Stimulated activated CD4-positive, alpha-beta T cell treated with anti-CD3 and anti-CD28 coated beads, Interleukin-1b, Interleukin-23, amount 100 ng/mL, for 4 hours (primary cell): ENCODE results near the gene DEFB131A.
"Not testable (repeated sequence)": the region's sequence is repeated elsewhere in the genome, so short reads cannot be mapped to it uniquely, and the experiment has no call there.

Experiments used
- DNase-seq, 2 donors: peaks; one replicate each; pipeline ENCODE4 v3.0.0-alpha.2; 2020; ENCODE audit warnings: low read depth in 2 of 2

DEFB131A gene, protein sequence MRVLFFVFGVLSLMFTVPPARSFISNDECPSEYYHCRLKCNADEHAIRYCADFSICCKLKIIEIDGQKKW

GRCh38 chr4:9444114-9444513 is at the start of gene DEFB131A:
TSS of gene DEFB131A (plus strand) at chr4:9444414. CDS start at chr4:9444534, 120 bp downstream.
- not testable (repeated sequence) for DNase-seq

- not testable (repeated sequence) for DNase-seq
Observed at GRCh38 chr4:9405774-9406173, 38.4 kb upstream of the DEFB131A start.

DNA sequence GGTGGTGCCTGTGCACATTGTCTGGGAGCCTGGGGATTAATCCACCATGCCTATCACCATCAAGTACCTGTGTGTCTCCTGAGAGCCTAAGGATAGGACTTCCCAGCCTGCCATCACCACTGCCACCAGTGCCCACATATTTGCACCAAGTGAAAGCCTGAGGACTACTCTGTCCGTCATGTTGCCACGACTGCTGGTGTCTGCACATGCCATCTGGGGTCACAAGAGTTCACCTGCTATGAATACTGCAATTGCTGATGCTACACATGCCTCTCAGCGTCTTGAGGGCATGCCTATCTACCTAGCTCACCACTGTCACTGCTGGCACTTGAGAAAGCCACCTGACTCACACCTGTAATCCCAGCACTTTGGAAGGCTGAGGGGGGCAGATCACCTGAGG is 37.7 kb upstream of the DEFB131A start:
- not testable (repeated sequence) for DNase-seq

- DNase-seq = no peak
Observed at GRCh38 chr4:9409793-9410192, 34.4 kb upstream of the DEFB131A start.

DNA sequence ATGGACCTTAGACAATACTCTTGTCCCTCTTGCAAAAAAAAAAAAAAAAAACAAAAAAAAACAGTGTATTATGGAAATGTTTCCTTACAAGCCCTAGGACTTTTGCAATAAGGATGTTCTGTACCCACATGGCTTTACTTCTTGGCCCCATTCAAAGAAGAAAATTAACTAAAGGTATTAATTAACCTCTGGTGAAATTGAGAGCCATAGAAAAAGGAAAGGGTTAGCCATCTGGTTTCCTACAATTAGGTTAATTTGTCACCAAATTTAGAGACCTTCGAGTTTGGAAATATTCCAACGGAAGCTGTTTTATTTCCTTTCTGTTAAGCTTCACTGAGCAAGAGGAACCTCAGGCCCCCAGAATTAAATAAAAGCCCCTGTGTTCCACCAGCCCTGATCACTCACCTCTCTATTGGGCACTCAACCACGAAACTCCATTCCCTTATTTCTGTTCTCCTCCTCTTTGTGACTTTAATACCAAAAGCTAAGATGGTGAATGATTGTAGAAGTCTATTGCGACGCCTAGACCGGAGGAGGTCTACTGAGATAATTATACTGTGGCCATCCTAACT is 22.2 kb upstream of the DEFB131A start:
- DNase-seq = not testable (repeated sequence)

- DNase-seq = not testable (repeated sequence)
Observed at GRCh38 chr4:9425916-9426315, 18.3 kb upstream of the DEFB131A start.

DNA sequence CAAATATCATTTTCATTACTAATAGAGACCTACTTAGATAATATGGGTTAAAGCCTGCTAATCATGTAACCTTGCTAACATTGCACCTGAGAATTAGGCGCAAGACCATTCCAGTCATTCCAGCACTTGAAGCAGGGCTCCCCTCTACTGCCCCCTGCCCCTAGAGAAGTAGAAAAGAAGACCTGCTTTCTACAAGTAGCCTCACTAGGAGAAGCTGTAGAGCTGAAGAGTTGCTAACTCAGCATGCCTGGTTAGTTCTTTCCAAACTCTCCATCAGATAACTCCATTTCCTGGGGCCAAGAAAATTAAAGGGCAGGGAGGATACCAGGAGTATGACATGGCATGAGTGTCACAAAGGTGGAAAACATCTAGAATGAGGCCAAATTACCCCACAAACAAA is 14.2 kb upstream of the DEFB131A start:
- DNase-seq = not testable (repeated sequence)

DNA sequence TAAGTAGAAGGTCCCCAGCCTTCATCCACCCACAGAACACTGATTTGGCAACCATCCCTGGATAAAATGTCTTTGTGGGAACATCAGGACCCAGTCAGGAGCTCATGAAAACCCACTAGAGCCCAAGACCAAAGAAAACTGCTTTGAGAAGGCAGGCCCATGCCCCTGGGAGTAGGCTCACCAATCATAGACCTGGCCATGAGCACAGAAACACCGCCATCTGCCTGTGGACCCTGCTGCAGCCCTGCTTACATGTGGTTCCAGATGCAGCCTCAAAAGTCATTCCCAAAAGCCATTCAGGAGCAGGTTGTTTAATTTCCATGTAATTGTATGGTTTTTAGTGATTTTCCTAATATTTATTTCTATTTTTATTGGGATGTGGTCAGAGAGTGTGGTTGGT is 10.9 kb upstream of the DEFB131A start:
- DNase-seq = not testable (repeated sequence)

DNA sequence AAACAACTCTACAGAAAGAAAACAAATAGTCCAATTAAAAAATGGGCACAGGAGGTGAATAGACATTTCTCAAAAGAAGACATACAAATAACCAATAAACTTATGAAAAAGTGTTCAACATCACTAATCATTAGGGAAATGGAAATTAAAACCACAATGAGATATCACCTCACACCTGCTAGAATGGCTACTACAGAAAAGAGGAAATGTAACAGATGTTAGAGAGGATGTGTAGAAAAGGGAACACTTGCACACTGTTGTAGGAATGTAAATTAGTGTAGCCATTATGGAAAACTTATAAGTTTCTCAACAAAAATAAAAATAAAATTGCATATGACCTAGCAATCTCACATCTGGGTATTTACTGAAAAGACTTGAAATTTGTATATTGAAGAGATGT is 7.5 kb upstream of the DEFB131A start:
- DNase-seq = not testable (repeated sequence)

- not testable (repeated sequence) for DNase-seq
Observed at GRCh38 chr4:9442355-9442754, 1.9 kb upstream of the DEFB131A start.

DNA sequence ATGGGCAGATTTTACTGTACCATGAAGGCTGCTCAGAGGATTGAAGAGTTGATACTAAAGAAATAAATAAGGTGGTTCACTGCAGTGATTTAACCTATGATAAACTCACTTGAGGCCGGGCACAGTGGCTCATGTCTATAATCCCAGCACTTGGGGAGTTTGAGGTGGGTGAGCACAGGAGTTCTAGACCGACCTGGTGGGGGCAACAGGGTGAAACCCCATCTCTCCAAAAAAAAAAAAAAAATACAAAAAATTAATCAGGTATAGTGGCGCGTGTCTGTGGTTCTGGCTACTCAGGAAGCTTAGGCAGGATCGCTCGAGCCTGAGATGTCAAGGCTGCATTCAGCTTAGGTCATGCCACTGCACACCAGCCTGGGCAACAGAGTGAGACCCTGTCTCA is 467 bp downstream of the DEFB131A start:
- not testable (repeated sequence) for DNase-seq

DNA sequence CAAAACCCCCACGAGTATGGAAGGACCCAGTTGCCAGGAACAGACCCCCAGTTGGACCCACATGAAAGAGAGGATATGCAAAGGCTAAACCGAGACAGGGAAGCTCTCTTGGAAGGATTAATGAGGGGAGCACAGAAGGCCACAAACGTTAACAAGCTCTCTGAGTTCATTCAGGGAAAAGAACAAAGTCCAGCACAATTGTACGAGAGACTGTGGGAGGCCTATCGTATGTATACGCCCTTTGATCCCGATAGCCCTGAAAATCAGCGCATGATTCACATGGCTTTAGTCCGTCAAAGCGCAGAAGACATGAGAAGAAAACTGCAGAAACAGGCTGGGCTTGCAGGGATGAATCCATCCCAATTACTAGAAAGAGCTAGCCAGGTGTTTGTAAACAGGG is 8.0 kb downstream of the DEFB131A start:
- DNase-seq = not testable (repeated sequence)

DNA sequence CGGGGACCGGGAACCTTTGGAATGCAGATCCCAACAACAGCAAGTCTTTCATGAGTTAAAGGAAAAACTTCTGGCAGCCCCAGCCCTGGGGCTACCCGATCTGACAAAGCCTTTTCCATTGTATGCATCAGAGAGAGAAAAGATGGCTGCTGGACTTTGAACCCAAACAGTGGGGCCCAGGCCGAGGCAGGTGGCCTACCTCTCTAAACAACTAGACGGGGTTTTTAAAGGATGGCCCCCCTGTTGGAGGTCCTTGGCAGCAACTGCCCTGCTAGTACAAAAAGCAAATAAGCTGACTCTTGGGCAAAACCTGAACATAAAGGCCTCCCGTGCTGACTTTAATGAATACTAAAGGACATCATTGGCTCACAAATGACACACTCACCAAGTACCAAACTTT is 10.1 kb downstream of the DEFB131A start:
- DNase-seq = not testable (repeated sequence)

GRCh38 chr4:9455046-9455445 is 10.8 kb downstream of the DEFB131A start:
- not testable (repeated sequence) for DNase-seq

DNA sequence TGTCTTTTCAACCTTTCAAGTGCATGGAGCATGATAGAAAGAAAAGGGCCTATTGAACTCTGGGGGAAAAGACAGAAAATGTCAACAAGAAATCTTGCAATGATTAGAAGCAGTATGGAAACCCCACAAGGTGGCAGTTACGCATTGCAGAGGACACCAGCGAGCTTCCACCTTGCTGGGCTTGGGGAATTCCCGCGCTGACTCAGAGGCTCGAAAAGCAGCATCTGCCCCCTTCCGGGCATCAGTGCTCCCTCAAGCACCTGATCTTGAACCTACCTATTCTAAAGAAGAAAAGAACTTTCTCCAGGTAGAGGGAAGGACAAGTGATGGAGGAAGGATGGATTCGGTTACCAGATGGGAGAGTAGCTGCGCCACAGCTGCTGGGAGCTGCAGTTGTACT is 35.3 kb downstream of the DEFB131A start:
- DNase-seq = not testable (repeated sequence)

- not testable (repeated sequence) for DNase-seq
Observed at GRCh38 chr4:9480066-9480465, 35.9 kb downstream of the DEFB131A start.

DNA sequence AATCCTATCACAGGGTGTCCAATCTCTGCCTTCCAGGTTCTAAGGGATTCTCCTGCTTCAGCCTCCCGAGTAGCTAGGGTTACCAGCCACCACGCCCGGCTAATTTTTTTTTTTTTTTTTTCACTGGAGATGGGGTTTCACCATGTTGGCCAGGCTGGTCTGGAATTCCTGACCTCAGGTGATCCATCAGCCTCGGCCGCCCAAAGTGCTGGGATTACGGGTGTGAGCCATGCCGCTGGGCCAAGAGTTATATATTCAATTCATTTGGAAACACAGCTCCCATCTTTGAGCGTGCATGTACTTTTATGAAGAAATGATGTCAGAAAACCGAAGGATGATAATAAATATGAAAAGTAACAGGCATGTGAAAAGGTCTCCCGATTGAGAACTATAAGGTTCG is 38.7 kb downstream of the DEFB131A start:
- DNase-seq = not testable (repeated sequence)

DNA sequence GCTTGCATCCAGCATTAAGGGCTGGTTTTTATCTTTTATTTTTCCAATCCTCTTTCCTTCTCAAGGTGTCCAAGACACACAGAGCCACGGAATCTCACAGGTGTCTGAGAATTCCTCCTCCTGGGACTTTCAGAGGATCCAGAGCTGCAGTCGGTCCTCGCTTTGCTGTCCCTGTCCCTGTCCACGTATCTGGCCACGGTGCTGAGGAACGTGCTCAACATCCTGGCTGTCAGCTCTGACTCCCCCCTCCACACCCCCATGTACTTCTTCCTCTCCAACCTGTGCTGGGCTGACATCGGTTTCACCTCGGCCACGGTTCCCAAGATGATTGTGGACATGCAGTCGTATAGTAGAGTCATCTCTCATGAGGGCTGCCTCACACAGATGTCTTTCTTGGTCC is 39.5 kb downstream of the DEFB131A start:
- DNase-seq = not testable (repeated sequence)

GRCh38 chr4:9486880-9487279 is 42.7 kb downstream of the DEFB131A start:
- DNase-seq = not testable (repeated sequence)

DNA sequence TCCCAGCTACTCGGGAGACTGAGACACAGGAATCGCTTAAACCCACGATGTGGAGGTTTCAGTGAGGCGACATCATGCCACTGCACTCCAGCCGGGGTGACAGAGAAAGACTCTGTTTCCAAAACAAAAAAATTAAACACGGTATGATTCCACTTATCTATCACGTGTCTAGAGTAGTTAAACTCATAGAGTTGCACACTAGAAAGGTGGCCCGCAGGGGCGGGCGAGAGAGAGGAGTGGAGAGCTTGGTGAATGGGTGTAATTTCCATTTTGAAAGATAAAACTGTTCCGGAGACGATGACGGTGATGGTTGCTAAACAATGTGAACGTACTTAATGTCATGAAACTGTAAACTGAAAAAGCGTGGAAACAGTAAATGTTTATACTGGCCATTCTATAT is 44.6 kb downstream of the DEFB131A start:
- DNase-seq = not testable (repeated sequence)

DNA sequence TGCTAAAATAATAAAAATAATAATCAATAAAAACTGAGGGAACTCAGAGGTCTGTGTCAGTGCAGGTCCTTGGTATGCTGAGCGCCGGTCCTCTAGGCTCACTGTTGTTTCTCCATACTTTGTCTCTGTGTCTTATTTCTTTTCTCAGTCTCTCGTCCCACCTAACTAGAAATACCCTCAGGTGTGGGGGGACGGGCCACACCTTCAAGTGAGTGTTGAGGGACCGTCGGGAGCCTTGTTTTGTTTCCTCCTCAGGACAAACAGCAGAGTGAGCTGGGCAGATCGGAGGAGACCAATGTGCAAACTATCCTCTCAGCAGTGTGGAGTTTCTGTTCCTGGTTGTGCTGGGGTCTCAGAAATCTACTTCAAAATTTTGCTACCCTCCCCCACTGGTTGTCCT is 46.3 kb downstream of the DEFB131A start:
- not testable (repeated sequence) for DNase-seq

GRCh38 chr4:9490986-9491385 is 46.8 kb downstream of the DEFB131A start:
- DNase-seq = not testable (repeated sequence)

DNA sequence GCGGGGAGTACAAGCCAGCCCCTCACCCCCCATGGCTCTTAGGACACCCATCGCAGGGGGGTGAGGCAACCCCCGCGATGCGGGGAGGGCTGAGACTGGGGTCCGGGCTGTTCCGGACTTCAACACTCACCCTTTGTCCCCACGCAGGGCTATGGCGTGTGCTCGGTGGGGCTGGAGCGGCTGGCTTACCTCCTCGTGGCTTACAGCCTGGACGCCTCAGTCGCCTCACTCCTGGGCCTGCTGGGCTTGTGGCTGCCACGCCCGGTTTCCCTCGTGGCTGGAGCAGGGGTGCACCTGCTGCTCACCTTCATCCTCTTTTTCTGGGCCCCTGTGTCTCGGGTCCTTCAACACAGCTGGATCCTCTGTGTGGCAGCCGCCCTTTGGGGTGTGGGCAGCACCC is 49.4 kb downstream of the DEFB131A start:
- DNase-seq = not testable (repeated sequence)
